ENCODE data around the gene RD3L.

- TF ChIP-seq, protein P1, sequence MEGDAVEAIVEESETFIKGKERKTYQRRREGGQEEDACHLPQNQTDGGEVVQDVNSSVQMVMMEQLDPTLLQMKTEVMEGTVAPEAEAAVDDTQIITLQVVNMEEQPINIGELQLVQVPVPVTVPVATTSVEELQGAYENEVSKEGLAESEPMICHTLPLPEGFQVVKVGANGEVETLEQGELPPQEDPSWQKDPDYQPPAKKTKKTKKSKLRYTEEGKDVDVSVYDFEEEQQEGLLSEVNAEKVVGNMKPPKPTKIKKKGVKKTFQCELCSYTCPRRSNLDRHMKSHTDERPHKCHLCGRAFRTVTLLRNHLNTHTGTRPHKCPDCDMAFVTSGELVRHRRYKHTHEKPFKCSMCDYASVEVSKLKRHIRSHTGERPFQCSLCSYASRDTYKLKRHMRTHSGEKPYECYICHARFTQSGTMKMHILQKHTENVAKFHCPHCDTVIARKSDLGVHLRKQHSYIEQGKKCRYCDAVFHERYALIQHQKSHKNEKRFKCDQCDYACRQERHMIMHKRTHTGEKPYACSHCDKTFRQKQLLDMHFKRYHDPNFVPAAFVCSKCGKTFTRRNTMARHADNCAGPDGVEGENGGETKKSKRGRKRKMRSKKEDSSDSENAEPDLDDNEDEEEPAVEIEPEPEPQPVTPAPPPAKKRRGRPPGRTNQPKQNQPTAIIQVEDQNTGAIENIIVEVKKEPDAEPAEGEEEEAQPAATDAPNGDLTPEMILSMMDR (IDR thresholded peaks at IDR 0.05), result no peak
- no peak for TF ChIP-seq POLR2A (IDR thresholded peaks at IDR 0.05)
Measured at GRCh38 chr14:103915616-103916015, 26.7 kb downstream of the RD3L start.

Measured in testis (tissue), 2 donors.